Measurements from ENCODE around the gene GALC.

Gene GALC

GRCh38 chr14:88005978-88006851 lies 13.2 kb upstream of the GALC start:
- DNase-seq, result peak; percentile 69

DNA sequence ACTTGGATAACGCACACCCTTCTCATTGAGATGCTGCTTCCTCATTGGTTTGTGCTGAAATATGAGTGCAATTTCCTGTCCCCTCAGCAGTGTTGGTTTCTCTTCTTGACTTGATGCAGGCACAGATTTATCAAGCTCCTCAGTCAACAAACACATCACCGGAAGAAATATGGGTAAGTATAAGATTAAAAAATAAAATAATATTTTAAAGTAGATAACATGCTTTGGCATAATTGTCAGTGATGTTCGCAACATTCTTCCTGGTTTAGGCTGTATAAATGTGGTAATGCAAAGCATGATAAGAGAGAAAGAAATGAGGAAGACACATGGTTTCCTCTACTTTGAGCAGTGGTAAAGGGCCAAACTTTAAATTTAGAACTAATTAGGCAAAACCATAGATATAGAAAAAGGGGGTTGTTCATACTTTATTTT lies 12.1 kb upstream of the GALC start, which contains the start of gene GPR65:
GPR65 (plus strand) TSS at position 86 of the 432 bp plus-strand sequence. CDS start 5,713 bp downstream, outside the sequence.
- peak; percentile 17 for DNase-seq

DNA sequence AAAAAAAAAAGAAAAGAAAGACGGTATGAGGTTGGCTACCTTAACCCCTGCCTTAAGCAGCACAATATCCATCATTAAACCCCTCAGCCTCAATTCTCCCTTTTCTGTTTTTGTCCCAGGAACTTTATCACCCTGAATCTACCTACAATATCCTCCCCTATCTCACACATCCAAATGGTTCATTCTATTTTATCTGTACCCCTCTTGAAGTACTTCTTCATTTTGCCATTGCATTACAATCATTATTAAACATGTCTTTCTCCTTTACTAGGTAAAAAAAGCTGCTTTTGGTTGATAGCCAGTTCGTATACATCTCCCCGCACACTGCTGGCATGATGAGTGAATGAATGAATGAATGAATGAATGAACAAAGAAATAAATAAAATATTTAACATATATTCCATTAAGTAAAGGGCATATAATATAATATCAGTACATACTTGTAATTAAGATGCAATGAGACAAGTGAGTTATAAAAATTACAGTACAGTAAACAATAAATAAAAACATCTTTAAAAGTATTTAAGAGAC lies 11.6 kb upstream of the GALC start:
- no peak for DNase-seq

DNA sequence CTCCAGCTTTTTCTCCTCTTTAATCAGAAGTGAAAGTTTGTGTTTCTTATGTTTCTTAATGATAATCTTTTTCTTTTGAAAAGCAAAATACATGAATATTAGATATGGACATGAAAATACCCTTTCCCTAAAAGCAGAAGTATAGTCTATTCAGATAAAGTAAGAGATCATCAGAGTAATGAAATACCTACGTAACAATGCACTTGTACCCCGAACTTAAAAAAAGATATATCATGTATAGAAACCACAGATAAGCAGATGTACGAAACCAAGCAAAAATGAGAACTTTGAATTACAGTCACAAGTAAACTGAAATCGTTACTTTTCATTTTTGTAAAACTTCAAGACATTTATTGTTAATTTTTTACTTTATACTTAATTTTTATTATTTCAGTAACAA lies 10.4 kb upstream of the GALC start:
- DNase-seq, result no peak

DNA sequence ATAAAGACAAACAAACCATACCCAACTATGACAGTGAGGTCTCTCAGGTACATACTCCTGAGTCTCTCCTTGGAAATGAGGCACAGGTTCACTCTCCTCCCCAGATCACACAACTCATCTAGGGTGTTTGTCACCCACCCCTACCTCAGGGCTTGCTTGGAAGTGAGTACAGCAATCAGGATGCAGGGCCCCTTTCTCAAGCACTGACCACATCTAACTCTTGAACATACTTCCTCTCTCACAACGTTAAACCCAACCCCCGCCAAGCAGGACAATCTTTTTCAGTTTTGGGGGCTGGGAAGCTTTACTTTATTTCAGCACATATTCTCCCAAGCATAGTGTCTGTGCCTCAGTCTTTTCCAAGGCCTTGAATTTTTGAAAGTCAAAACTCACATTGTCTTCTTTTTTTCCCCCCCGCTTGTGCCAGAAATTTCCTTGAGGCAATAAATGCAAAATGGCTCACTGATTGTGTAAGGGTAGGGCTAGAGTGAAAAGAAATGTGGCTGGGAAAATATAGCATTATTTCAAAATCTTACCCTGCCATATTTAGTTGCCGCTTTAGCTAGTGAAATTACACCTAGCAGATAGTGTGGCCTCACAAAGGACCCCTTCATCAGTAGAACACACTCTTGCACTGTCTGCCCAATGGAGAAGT lies 9.6 kb upstream of the GALC start:
- DNase-seq, result no peak

DNA sequence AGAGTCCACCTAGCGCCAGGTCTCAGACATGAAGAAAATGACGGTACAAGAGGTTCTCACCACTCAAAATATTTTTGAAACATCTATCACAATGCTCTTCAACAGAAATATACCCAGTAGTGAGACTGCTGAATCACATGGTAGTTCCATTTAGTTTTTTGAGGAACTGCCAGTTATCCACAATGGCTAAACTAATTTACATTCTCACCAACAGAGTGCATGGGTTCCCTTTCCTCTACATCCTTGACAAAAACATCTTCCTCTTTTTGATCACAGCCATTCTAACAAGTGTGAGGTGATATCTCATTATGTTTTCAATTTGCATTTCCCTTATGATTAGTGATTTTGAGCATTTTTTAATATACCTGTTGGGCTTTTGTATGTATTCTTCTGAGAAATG lies 6.3 kb upstream of the GALC start:
- DNase-seq, result no peak

DNA sequence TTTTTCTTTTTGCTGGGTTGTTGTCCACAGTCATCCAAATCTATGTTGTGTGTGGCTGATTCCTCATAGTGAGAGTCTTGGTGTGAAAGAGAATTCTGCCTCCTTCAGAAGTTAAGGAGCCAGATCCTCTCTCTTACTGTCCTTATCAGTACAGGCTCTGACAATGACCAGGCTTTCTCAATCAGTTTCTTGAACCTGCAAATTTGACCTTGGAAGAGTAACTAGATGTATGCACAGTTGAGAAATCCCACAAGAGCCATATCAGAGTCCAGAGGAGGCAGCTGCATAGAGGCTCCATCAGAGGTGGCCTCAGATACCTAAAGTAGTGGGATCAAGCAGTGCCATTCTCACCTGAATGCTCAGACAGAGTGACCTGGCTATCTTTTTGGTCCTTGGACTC lies 5.5 kb upstream of the GALC start:
- no peak for DNase-seq

- no peak for DNase-seq
Observed at GRCh38 chr14:87996291-87996592, 3.3 kb upstream of the GALC start.

DNA sequence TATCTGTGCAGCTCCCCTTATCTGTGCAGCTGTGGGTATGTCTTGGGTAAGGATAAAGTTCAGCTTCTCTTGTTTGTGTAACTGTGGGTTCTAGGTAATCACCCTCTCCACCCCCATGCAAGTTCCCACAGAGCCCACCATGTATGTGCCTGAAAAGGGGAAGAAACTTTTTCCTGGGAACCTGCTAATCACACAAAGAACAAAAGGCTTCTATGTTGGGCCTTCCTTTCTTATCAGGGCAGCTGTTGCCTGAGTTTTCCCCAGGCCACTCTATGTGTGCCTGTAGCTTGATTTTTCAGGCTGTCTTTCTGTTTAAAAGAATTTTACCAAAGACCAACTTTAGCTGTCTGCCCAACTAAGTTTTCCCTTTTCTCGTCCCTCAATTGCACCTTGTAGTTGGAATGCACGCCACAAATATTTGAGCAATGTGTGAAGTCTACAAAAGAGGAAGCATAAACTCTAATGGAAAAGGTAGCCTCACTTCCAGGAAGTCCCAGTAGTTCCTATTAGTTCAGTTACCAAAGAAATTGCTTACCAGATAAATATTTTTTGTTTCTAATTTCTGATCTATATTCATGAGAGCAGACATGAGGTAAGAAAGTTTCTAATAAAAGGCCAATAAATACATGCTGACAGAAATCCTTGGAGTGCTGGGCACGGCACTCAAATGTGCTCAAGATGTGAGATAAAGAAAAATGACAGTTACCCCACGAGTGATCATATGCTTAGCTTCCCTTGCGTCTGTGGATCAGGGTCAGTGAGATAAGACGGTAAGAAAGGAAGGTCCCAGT lies 2.7 kb upstream of the GALC start:
- no peak for DNase-seq

DNA sequence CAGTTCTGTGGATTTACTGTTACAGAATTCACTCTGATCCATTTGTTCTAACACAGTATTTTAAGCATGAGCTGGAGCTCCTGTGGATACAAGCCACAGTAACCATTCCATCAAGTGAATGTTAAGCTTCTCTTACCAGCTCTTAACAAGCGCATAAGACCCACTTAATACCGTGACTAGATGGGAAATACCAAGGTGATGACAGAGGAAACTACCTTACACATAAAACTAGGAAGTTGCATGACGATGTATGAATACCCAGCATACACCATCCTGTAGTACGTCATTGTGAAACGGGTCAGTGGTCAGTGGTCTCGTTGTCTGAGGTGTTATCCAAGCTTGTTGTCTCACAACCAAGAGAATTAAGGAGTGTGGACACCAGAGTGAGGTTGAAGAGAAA lies 2.0 kb upstream of the GALC start:
- peak; percentile 29 for DNase-seq

- DNase-seq, result no peak
Observed at GRCh38 chr14:87992346-87992717, 650 bp downstream of the GALC start.

GRCh38 chr14:87990682-87991081 lies 2.3 kb downstream of the GALC start:
- no peak for DNase-seq

DNA sequence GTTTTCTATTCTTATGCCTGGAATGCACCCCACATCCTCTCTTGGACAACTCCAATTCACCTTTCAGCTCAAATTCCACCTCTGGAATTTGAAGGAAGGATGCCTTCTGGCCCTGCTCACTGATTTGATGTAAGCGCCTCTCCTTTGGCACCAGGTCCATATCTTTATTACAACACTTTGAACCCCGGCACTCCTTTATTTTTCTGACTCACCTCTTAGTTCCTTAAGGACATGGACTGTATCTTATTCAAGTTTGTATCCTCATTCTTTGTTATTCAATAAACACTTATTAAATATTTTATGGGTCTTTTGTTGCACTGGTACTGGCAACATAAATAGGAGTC lies 3.1 kb downstream of the GALC start:
- no peak for DNase-seq

DNA sequence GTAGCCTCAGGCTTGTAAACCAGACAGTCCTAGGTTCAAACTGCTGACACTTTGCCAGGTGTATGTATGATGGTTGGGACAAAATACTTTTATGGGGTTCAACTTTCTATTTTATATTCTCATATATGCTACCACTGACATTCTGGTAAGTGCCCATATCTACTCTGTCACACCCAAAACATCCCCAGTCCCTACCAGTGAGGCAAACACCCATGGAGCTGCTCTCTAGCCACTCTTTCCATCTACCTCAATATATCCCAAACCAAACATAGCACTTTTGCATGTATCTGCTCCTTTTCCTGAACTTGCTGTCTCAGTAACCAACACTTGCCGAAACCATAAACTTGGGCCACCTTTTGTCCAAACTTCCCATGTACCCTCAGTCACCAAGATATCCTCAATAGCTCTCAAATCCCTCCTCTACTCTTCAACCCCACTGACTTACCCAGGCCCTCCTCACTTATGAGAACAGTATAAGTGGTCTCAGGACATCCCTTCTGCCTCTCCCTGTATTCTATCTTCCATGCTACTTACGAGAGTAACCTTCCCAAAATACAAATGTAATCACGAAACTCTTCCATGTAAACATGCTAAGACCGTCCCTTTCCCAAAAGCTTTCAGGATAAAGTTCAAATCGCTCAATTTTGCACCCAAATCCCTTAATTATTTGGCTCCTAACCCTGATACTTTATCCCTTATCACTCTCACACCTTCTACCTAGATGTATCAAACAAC lies 3.6 kb downstream of the GALC start:
- DNase-seq, result no peak

- DNase-seq, result no peak
Observed at GRCh38 chr14:87979689-87980088, 13.3 kb downstream of the GALC start.

- DNase-seq, result no peak
Observed at GRCh38 chr14:87975636-87976035, 17.3 kb downstream of the GALC start.

- DNase-seq, result no peak
Observed at GRCh38 chr14:87971010-87971409, 22.0 kb downstream of the GALC start.

- no peak for DNase-seq
Observed at GRCh38 chr14:87967496-87967895, 25.5 kb downstream of the GALC start.

- no peak for DNase-seq
Observed at GRCh38 chr14:87966816-87967215, 26.2 kb downstream of the GALC start.

- DNase-seq, result no peak
Observed at GRCh38 chr14:87961246-87961645, 31.7 kb downstream of the GALC start.

DNA sequence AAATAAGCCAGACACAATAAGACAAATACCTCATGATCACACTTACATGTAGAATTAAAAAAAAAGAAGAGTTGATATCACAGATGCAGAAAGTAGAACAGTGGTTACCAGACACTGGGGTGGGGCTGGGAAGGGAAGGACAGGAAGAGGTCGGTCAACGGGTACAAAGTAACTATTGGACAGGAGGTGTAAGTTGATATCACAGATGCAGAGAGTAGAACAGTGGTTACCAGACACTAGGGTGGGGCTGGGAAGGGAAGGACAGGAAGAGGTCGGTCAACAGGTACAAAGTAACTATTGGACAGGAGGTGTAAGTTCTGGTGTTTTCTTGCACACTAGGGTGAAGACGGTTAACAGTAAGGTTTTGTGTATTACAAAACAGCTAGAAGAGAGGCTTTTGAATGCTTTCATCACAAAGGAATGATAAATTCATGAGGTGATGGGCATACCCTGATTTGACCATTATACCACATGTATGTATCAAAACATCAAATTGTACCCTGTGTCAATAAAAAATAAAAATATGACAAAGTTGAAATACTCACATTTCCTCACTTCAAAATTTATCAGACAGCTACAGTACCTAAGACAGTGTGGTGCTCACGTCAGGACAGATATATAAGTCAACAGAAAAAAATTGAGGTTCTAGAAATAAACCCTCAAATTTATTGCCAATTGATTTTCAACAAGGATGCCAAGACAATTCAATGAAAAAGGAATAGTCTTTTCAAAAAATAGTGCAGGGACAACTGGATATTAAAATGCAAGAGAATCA lies 32.8 kb downstream of the GALC start:
- DNase-seq, result no peak

DNA sequence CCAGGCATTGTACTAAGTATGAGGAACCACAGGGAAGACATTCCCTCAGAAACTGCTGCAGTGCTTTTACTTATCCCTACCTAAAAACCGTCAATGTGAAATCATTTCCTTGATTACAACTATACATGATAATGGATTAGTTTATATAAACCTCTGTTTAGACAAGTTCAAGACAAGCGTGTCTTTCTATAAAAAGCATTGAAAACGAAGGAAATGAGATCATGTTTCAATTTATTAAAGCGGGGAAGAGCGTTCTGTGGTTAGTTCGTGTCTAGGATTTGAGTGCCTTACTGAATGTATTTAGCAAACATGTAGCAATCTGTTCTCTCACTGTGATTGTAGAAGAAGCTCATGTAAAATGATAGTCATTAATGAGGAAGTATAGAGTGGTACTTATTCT lies 37.5 kb downstream of the GALC start:
- DNase-seq, result no peak

All from stimulated activated naive CD4-positive, alpha-beta T cell treated with Interleukin-2 at 50 U/mL for 16 hours (primary cell).